HG03521 (cell line): ENCODE measurements around the gene GNA12.

ENCODE experiments used
- ATAC-seq: cut with Tn5 transposase; IDR thresholded peaks from one replicate; pipeline ENCODE4 v1.9.1; 2021; ENCODE audit warnings: mild to moderate bottlenecking, moderate library complexity; ENCODE audit not compliant: unreplicated experiment

The GNA12 gene

GRCh38 chr7:2838873-2839578 is 5.1 kb downstream of the GNA12 start:
- no peak for ATAC-seq

GRCh38 chr7:2838451-2838850 is 5.7 kb downstream of the GNA12 start:
- no peak for ATAC-seq

- ATAC-seq, result no peak
Observed at GRCh38 chr7:2837496-2837895, 6.6 kb downstream of the GNA12 start.

GRCh38 chr7:2834748-2835441 is 9.2 kb downstream of the GNA12 start:
- no peak for ATAC-seq

GRCh38 chr7:2833083-2833910 is 10.8 kb downstream of the GNA12 start:
- ATAC-seq, result no peak

- ATAC-seq, result no peak
Observed at GRCh38 chr7:2832461-2832860, 11.6 kb downstream of the GNA12 start.

GRCh38 chr7:2830609-2831376 is 13.3 kb downstream of the GNA12 start:
- ATAC-seq, result no peak

GRCh38 chr7:2829040-2829439 is 15.1 kb downstream of the GNA12 start:
- no peak for ATAC-seq

GRCh38 chr7:2826771-2827170 is 17.3 kb downstream of the GNA12 start:
- ATAC-seq, result no peak

- ATAC-seq, result no peak
Observed at GRCh38 chr7:2825559-2826227, 18.4 kb downstream of the GNA12 start.

GRCh38 chr7:2824678-2825461 is 19.2 kb downstream of the GNA12 start:
- ATAC-seq, result no peak

- no peak for ATAC-seq
Observed at GRCh38 chr7:2824026-2824677, 20.0 kb downstream of the GNA12 start.

- no peak for ATAC-seq
Observed at GRCh38 chr7:2823130-2823529, 21.0 kb downstream of the GNA12 start.

GRCh38 chr7:2821842-2822507 is 22.1 kb downstream of the GNA12 start:
- no peak for ATAC-seq

- peak; percentile 33 for ATAC-seq
Observed at GRCh38 chr7:2821161-2821841, 22.8 kb downstream of the GNA12 start.

GRCh38 chr7:2820508-2820934 is 23.6 kb downstream of the GNA12 start:
- ATAC-seq, result no peak

GRCh38 chr7:2819954-2820397 is 24.1 kb downstream of the GNA12 start:
- no peak for ATAC-seq
